MM.1S (cell line): ENCODE measurements around the gene FNIP2.

ENCODE experiments used
- EZH2 ChIP-seq: fragments of 300-600 bp; sonication (generic); optimal IDR thresholded peaks from 2 replicates; pipeline ENCODE3; 2017; ENCODE audit warnings: low read depth, mild to moderate bottlenecking, antibody characterized with exemption, low read length, mixed read lengths
- TF ChIP-seq, protein P1 (sequence below): fragments of 300-600 bp; sonication (generic); IDR thresholded peaks from 2 replicates; pipeline ENCODE4 v1.5.1; 2016; ENCODE audit warnings: antibody characterized with exemption, low read length, mixed read lengths

DNA sequence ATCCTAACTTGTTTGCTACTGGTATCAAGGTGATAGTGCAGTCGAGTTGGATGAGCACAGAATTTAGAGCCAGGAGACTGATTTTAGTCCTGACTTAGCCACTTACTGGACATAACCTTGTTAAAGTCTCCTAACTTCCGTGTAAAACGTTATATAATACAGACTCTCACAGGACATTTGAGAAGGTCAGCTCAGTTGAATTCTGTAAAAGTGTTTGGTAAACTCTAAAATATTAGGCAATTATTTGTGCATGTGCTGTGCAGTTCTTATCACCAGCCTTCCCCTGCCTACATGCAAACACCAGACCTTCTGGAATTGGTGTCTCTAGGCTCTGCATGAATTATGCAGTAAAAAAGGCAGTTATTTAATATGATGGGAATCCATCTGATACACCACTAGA lies 45.4 kb downstream of the FNIP2 start:
- TF ChIP-seq, protein P1, sequence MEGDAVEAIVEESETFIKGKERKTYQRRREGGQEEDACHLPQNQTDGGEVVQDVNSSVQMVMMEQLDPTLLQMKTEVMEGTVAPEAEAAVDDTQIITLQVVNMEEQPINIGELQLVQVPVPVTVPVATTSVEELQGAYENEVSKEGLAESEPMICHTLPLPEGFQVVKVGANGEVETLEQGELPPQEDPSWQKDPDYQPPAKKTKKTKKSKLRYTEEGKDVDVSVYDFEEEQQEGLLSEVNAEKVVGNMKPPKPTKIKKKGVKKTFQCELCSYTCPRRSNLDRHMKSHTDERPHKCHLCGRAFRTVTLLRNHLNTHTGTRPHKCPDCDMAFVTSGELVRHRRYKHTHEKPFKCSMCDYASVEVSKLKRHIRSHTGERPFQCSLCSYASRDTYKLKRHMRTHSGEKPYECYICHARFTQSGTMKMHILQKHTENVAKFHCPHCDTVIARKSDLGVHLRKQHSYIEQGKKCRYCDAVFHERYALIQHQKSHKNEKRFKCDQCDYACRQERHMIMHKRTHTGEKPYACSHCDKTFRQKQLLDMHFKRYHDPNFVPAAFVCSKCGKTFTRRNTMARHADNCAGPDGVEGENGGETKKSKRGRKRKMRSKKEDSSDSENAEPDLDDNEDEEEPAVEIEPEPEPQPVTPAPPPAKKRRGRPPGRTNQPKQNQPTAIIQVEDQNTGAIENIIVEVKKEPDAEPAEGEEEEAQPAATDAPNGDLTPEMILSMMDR, result no peak
- no peak for TF ChIP-seq EZH2
